ENCODE results near the gene MASP2. TPM values are rescaled to one million over a fixed set of nuclear protein-coding genes. Genes with fewer than 3 reads are reported as not detected.

The MASP2 gene
- polyA plus RNA-seq, 1 of the 3 experiments (the other 2 are of a cell fraction), result not detected

DNA sequence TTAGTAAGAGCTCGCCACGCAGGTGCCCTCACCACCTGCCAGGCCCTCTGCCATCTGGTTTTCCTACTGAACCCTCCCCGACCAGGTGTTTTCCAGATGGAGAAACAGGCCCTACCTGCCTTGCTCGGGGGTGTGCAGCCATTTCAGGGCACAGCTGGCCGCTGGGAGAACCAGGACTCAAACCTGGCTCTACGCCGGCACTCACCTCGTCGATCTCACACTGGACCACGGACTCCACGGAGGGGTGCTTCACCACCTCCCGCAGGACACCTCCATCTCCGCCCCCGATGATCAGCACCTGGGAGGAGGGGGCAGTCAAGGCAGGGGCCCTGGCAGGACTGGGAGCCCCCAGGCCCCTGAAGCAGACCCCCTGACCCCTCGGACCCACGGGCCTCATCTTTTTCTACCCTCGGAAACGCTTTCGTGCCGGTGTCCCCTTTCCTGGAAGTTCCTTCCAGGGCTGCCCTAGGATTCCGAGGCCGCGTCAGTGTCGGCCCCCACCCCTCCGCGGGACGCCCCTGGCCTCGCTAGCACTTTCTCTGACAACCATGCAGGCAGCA lies 11.6 kb upstream of the MASP2 start:
- H3K9me3 ChIP-seq, result no peaks in the 10 kb centered on the region

DNA sequence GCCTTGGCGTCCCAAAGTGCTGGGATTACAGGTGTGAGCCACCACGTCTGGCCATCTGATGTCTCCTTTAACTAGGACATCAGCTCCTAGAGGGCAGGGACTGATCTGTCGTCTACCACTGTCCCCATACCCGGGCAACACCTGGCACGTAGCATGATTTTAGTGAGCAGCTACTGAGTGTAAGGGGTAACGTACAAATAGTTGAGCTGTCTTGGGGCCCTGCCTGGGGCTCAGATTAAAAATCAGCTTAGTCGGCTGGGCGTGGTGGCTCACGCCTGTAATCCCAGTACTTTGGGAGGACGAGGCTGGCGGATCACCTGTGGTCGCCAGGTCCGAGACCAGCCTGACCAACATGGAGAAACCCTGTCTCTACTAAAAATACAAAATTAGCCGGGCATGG lies 11.0 kb upstream of the MASP2 start:
- H3K4me2 ChIP-seq, result no peak overlapping the region
- H3K9ac ChIP-seq, result no peak overlapping the region
- H3K4me3 ChIP-seq (ENCODE audit: low read depth in 2 of 2, low read length in 1 of 2), result no peak overlapping the region; a peak in 1 of 4 replicates
- WGBS (ENCODE audit: low lambda C conversion rate), result 95% methylated on average over 13 of the region's 14 CpGs
- peaks cover 5% of the 10 kb centered on the region for H3F3A ChIP-seq (replicated peaks; ENCODE audit: insufficient read depth)
- peaks cover 0 to 17% of the 10 kb centered on the region in 2 experiments for H3K36me3 ChIP-seq (replicated peaks in 1 of 2; ENCODE audit: control insufficient read depth in 1 of 2, insufficient read depth in 2 of 2, low read length in 1 of 2)
- peaks cover 4% of the 10 kb centered on the region; the same call in 1 of the 2 replicates for H4K20me1 ChIP-seq (ENCODE audit: insufficient read depth)
- DNase-seq, result no peak
- peaks cover 5 to 20% of the 10 kb centered on the region in 2 experiments; a peak in 3 of 4 replicates for H3K4me1 ChIP-seq (ENCODE audit: control insufficient read depth in 1 of 2, insufficient read depth in 2 of 2, low read depth in 1 of 2, low read length in 1 of 2)
- no peaks in the 10 kb centered on the region for H3K9me3 ChIP-seq
- no peak for TF ChIP-seq TEAD4 (IDR thresholded peaks at IDR 0.05; ENCODE audit: borderline replicate concordance, insufficient read depth)
- ChIA-PET POLR2A (no interaction called here), CTCF (interaction anchor here (3.7 kb wide), 1 partner anchor 20 kb away, joined by 34 read pairs; no protein-coding TSS in a partner anchor)
- H3K27me3 ChIP-seq (ENCODE audit: insufficient read depth), result no peaks in the 10 kb centered on the region
- H2AFZ ChIP-seq (ENCODE audit: low read depth), result no peak overlapping the region
- H3K27ac ChIP-seq (ENCODE audit: low read depth in 2 of 2, low read length in 1 of 2), result no peak overlapping the region
- no peaks in the 10 kb centered on the region for H3K9me2 ChIP-seq
- H3K79me2 ChIP-seq (ENCODE audit: insufficient read depth), result peaks cover 31% of the 10 kb centered on the region

More for the DNA sequence above, 11.6 kb upstream of the MASP2 start:
- H3K4me1 ChIP-seq (ENCODE audit: control insufficient read depth in 1 of 2, insufficient read depth in 2 of 2, low read depth in 1 of 2, low read length in 1 of 2), result peaks cover 5 to 13% of the 10 kb centered on the region in 2 experiments; a peak in 3 of 4 replicates
- H3K9me2 ChIP-seq, result no peaks in the 10 kb centered on the region
- 26% methylated on average over 17 of the region's 28 CpGs for WGBS (ENCODE audit: low lambda C conversion rate)
- H2AFZ ChIP-seq (ENCODE audit: low read depth), result no peak overlapping the region
- ChIA-PET POLR2A (no interaction called here), CTCF (interaction anchor here (3.7 kb wide), 1 partner anchor 21 kb away, joined by 34 read pairs; no protein-coding TSS in a partner anchor)
- peak overlapping the region; percentile 86 to 87 for H3K4me3 ChIP-seq (ENCODE audit: low read depth in 2 of 2, low read length in 1 of 2)
- TF ChIP-seq REST (IDR thresholded peaks at IDR 0.05; ENCODE audit: low read depth, low read length) (no peak), RXRA (IDR thresholded peaks at IDR 0.05; ENCODE audit: borderline replicate concordance, low read depth) (no peak)
- H4K20me1 ChIP-seq (ENCODE audit: insufficient read depth), result peaks cover 4% of the 10 kb centered on the region; the same call in 1 of the 2 replicates
- peaks cover 31% of the 10 kb centered on the region for H3K79me2 ChIP-seq (ENCODE audit: insufficient read depth)
- peak overlapping the region; percentile 73 for H3K9ac ChIP-seq
- H3K36me3 ChIP-seq (replicated peaks in 1 of 2; ENCODE audit: control insufficient read depth in 1 of 2, insufficient read depth in 2 of 2, low read length in 1 of 2), result peaks cover 5 to 17% of the 10 kb centered on the region in 2 experiments
- H3F3A ChIP-seq (replicated peaks; ENCODE audit: insufficient read depth), result peaks cover 10% of the 10 kb centered on the region
- no peak overlapping the region for H3K27ac ChIP-seq (ENCODE audit: low read depth in 2 of 2, low read length in 1 of 2)
- H3K27me3 ChIP-seq (ENCODE audit: insufficient read depth), result no peaks in the 10 kb centered on the region
- peak overlapping the region; percentile 99 for H3K4me2 ChIP-seq
- DNase-seq, result peak; percentile 48

DNA sequence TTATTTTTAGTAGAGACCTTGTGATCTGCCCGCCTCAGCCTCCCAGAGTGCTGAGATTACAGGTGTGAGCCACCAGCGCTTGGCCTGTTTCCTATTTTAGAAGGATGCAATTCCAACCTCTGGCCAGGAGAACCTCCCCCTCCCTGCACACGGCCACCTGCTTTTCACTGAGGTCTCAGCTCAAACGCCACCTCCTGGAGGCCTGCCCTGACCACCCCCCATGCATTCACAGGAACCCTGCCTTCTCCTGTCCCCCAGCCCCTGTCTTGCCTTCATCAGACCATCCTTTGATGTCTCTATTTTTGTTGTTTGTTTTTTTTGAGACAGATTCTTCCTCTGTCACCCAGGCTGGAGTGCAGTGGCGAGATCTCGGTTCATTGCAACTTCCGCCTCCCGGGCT lies 10.4 kb upstream of the MASP2 start:
- no peak for TF ChIP-seq RFX5 (IDR thresholded peaks at IDR 0.05; ENCODE audit: low read length)
- TF ChIP-seq CHD2 (IDR thresholded peaks at IDR 0.05; ENCODE audit: low read length, partially characterized antibody), result no peak
- TF ChIP-seq, protein P1, sequence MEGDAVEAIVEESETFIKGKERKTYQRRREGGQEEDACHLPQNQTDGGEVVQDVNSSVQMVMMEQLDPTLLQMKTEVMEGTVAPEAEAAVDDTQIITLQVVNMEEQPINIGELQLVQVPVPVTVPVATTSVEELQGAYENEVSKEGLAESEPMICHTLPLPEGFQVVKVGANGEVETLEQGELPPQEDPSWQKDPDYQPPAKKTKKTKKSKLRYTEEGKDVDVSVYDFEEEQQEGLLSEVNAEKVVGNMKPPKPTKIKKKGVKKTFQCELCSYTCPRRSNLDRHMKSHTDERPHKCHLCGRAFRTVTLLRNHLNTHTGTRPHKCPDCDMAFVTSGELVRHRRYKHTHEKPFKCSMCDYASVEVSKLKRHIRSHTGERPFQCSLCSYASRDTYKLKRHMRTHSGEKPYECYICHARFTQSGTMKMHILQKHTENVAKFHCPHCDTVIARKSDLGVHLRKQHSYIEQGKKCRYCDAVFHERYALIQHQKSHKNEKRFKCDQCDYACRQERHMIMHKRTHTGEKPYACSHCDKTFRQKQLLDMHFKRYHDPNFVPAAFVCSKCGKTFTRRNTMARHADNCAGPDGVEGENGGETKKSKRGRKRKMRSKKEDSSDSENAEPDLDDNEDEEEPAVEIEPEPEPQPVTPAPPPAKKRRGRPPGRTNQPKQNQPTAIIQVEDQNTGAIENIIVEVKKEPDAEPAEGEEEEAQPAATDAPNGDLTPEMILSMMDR (IDR thresholded peaks at IDR 0.05), result no peak
- H3K36me3 ChIP-seq (replicated peaks in 1 of 2; ENCODE audit: control insufficient read depth in 1 of 2, insufficient read depth in 2 of 2, low read length in 1 of 2), result peaks cover 0 to 17% of the 10 kb centered on the region in 2 experiments
- no peak for DNase-seq

More for the DNA sequence above, 10.4 kb upstream of the MASP2 start:
- Histone ChIP-seq H3K27me3 (ENCODE audit: insufficient read depth) (no peaks in the 10 kb centered on the region), H3K4me2 (no peak overlapping the region), H3K27ac (ENCODE audit: low read depth in 2 of 2, low read length in 1 of 2) (no peak overlapping the region), H3K79me2 (ENCODE audit: insufficient read depth) (peaks cover 31% of the 10 kb centered on the region), H3K9ac (no peak overlapping the region), H3K4me1 (ENCODE audit: control insufficient read depth in 1 of 2, insufficient read depth in 2 of 2, low read depth in 1 of 2, low read length in 1 of 2) (peaks cover 5 to 25% of the 10 kb centered on the region in 2 experiments; a peak in 3 of 4 replicates), H3F3A (replicated peaks; ENCODE audit: insufficient read depth) (peaks cover 5% of the 10 kb centered on the region), H4K20me1 (ENCODE audit: insufficient read depth) (peaks cover 4% of the 10 kb centered on the region; the same call in 1 of the 2 replicates), H3K9me2 (no peaks in the 10 kb centered on the region), H2AFZ (ENCODE audit: low read depth) (no peak overlapping the region), H3K4me3 (ENCODE audit: low read depth in 2 of 2, low read length in 1 of 2) (no peak overlapping the region), H3K9me3 (no peaks in the 10 kb centered on the region)
- 96% methylated on average over 8 of the region's 8 CpGs for WGBS (ENCODE audit: low lambda C conversion rate)
- POLR2A ChIA-PET, result no interaction called here
- CTCF ChIA-PET, result interaction anchor here (3.7 kb wide), 1 partner anchor 20 kb away, joined by 34 read pairs; no protein-coding TSS in a partner anchor

All from SK-N-SH (cell line).